GM21717 (cell line): ENCODE results near the gene DENND1A.
"Not testable (repeated sequence)": the region's sequence is repeated elsewhere in the genome, so short reads cannot be mapped to it uniquely, and the experiment has no call there.

Source experiments
- ATAC-seq: cut with Tn5 transposase; IDR thresholded peaks from one replicate; pipeline ENCODE4 v1.9.1; 2021; ENCODE audit warnings: mild to moderate bottlenecking, moderate library complexity; ENCODE audit not compliant: unreplicated experiment

The DENND1A gene

DNA sequence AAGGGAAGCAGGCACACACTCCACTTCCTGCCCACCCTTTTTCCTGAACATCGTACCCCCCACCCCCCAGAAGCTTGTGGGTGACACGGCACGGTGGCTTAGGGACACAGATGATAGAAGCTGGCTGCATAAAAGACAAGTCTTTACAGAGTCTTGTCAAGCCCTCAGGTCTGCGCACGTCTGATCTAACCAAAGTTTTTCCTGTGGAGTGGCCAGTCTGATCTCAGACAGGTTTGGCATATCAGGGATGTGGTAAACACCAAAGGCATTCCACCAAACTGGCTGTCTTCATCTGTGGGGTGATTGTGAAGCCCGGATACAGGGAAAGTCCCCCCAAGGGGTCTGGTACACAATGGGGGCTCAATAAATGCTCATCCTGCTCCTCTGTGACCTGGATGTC, 523.9 kb downstream of the DENND1A start:
- no peak for ATAC-seq

GRCh38 chr9:123402981-123403509, 526.9 kb downstream of the DENND1A start:
- no peak for ATAC-seq

- no peak for ATAC-seq
Measured at GRCh38 chr9:123401879-123402513, 527.9 kb downstream of the DENND1A start.

DNA sequence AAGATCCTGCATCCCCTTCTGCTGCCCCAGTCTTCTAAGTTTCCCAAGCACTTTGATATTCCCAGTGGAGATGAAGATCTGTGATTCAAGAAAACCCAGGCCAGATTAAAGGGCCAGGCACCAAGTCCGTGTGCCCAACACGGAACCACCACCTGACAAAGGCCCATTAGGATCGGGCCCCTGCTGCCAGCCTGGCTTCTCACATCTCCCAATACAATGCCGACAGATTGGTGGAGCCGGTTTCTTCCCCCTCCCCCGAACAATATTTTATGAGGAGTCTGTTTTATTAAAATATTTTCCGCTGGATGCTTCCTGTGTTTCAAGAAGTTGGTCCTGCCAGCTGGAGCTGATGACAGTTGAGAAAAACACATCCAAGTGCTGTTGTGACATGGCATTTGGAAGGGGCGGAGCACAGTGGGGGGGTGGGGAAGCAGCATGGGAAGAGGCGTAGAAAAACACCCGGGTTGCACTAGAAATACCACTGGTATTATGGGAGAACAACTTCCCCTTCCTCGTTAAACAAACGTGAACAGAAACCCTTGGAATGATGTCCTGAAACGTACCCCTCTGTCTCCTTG, 528.9 kb downstream of the DENND1A start:
- no peak for ATAC-seq

DNA sequence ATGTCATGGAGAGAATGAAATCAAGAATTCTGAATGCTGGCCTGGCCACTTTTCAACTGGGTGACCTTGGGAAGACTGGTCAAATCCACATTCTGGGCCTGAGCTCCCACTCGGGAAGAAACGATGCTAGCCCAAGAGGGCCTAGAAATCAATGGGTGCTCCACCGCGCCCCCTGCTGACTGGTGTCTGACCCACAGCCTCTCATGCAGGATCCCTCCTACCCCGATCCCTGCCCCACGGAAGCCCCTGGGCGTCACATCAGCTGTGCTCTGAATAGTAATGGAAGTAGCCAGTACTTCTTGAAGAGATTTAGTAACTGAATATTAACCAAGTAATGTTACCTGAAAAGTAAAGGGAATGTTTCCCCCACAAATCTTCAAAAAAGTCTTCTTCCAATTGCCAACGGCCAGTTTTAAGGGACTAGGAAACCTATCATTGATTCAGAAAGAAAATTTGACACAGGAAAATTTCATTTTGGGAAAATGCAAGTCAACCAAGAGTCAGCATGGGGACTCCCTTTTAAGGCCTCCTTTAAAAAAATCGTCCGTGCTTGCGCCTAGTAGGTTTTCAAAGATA, 530.0 kb downstream of the DENND1A start:
- no peak for ATAC-seq

GRCh38 chr9:123398938-123399337, 531.0 kb downstream of the DENND1A start:
- ATAC-seq = not testable (repeated sequence)

DNA sequence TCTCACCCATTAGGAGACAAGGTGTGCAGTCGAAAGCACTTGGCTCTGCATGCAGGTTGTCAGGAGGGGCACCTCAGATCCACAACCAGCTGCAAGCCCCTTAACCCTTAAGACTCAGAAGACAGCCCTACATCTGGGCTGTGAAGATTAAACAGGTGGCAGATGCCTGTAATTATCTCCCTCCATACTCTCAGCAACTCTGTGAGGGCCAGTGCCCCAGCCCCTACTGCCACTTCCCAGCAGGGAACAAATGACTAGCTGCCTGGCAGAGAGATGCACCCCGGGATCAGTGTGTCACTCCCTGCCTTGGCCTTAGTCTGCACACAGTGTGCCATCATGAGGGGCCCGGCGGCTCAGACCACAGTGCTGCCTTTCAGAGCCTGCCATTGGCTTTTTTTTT, 532.0 kb downstream of the DENND1A start:
- no peak for ATAC-seq

DNA sequence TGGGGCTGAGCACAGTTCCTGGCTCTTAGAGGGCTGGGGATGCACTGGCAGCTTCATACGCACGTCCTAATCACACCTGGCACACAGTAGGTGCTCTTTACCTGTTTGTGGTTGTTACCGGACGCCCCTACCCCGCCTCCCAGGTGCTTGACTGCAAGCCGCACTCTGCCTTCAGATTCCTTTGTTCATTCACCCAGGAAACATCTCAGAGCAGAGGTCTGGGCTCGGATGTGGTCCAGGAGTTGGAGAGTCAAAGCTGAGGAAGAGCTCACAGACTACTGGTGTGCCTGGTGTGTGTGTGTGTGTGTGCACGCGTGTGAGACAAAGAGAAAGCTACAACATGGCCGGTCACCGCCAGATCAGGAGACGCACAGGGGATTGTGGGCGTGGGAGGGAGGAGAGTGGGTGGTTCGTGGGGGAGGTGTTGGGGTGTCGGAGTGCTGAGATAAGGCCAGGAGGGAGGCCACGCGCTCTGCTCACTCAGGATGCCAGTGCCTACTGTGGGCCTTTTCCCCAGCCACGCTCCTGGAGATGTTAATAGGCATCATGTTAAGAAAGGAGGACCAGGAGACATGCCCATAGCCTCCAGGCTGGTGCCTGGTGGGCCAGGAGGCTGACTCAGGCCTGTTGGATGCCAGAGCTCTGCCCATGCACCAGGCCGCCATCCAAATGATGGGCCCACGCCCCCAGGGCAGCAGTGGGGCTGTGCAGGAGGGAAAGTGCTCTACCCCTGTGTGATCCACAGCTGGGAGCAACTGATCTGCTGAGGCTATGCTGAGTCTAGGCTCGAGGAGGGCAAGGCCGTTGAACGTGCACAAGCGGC, 534.0 kb downstream of the DENND1A start:
- no peak for ATAC-seq

GRCh38 chr9:123395276-123395688, 534.6 kb downstream of the DENND1A start:
- no peak for ATAC-seq

- ATAC-seq = no peak
Measured at GRCh38 chr9:123394291-123395235, 535.4 kb downstream of the DENND1A start.

GRCh38 chr9:123392802-123393201, 537.1 kb downstream of the DENND1A start:
- no peak for ATAC-seq

- no peak for ATAC-seq
Measured at GRCh38 chr9:123391946-123392345, 538.0 kb downstream of the DENND1A start.

- no peak for ATAC-seq
Measured at GRCh38 chr9:123391233-123391632, 538.7 kb downstream of the DENND1A start.

- no peak for ATAC-seq
Measured at GRCh38 chr9:123390337-123391135, 539.4 kb downstream of the DENND1A start.

DNA sequence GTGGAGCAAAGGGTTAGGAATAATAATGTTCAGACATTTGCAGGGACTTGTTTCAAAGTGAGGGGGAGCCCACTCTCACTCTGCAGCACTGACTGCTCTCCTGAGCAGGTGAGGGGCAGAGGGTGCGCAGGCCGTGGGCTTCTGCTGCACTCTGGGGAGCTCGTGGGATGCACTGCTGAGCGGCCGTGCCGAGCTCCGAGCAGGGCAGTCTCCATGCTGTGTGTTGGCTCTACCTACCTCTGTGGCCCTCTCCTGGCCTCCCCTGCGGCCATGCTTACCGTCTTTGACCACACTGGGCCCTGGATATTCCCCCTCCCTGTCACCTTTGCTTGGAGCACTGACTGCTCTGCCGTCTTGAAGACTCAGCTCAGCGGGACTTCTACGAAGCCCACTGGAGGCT, 540.2 kb downstream of the DENND1A start:
- ATAC-seq = no peak

DNA sequence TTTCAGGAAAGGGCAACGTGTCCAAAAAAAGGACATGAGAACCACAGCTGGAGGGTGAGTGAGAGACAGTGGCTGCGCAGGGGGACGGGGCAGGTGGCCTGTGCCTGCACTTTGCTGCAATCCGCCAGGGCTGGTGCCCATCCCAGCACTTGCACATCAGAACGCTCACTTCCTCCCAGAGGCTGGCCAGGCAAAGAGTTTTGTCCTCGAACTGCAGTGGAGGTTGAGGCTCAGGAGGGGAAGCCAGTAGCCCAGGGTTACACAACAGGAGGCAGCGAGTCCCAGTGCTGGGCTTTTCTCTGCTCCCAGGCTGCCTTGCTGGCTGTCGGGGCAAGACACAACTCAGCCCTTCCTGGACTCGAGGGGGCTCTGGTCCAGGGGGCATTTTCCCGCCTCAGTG, 540.9 kb downstream of the DENND1A start:
- no peak for ATAC-seq

DNA sequence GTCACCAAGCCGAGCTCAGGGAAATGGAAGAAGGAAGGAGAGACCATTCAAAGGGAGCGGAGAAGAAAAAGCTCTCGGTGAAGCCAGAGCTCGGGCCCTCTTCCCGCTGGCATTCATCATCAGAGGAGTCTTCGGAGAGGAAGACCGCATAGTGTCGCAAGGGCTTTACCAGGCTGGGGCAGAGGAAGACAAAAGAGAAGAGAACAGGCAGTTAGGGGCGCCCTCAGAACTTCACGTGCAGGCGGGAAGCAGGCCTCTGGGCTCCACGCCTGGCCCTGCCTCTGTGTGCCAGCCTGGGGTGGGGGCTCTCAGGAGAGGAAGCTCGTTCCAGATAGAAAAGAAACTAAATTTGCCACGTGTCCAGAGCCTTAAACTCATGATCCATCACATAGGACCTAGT, 542.2 kb downstream of the DENND1A start:
- ATAC-seq = no peak

- no peak for ATAC-seq
Measured at GRCh38 chr9:123383512-123384170, 546.3 kb downstream of the DENND1A start.
